Ovary (tissue), 9 donors: ENCODE measurements around the gene PCDHGA5. TPM values are rescaled to one million over a fixed set of nuclear protein-coding genes. Genes with fewer than 3 reads are reported as not detected.
"Not testable (repeated sequence)": the region's sequence is repeated elsewhere in the genome, so short reads cannot be mapped to it uniquely, and the experiment has no call there.

Experiments
- DNase-seq, 5 donors: peaks; one replicate each; pipeline ENCODE4 v3.0.0-alpha.2; 2019 to 2020
- H3K27ac ChIP-seq, 2 donors: fragments of 200-600 bp; one replicate each; pipeline versions ENCODE4 v1.5.1 to v1.8.0; 2019 to 2022
- H3K27me3 ChIP-seq: fragments of 200-600 bp; one replicate; pipeline ENCODE4 v1.8.0; 2022
- H3K36me3 ChIP-seq: fragments of 200-600 bp; sonication (generic); one replicate; pipeline ENCODE4 v1.5.1; 2019
- H3K4me1 ChIP-seq: one replicate; pipeline ENCODE4 v1.8.1; 2013; ENCODE audit warnings: mild to moderate bottlenecking, moderate library complexity; ENCODE audit not compliant: insufficient read depth
- H3K4me3 ChIP-seq: fragments of 200-600 bp; sonication (generic); one replicate; pipeline ENCODE4 v1.5.1; 2017
- H3K9me3 ChIP-seq, 2 donors: fragments of 200-600 bp in 1 of 2; sonication (generic) in 1 of 2; one replicate each; pipeline versions ENCODE4 v1.5.1 to v1.8.1; 2013 to 2019; ENCODE audit warnings: mild to moderate bottlenecking in 1 of 2, moderate library complexity in 1 of 2
- CTCF ChIP-seq, 3 donors: fragments of 450-650 bp in 2 of 3; fragments of 200-600 bp in 1 of 3; IDR thresholded peaks; one replicate each; pipeline versions ENCODE4 v1.5.1 to v1.8.0; 2016 to 2022; ENCODE audit warnings: antibody characterized with exemption in 3 of 3, mild to moderate bottlenecking in 1 of 3
- EP300 ChIP-seq: sonication (generic); formaldehyde crosslinking; IDR thresholded peaks from one replicate; pipeline ENCODE4 v1.6.1; 2017; ENCODE audit warnings: antibody characterized with exemption
- POLR2A ChIP-seq: fragments of 450-650 bp; IDR thresholded peaks from one replicate; pipeline ENCODE4 v1.6.1; 2017; ENCODE audit warnings: antibody characterized with exemption, mild to moderate bottlenecking, moderate library complexity
- WGBS, 3 donors: extraction: QIAGEN DNeasy Blood & Tissue Kit in 1 of 3; methylation state at CpG; one replicate each; pipeline versions ENCODE4 v1.1.5 to v1.1.7; 2013 to 2017; 5-methylcytosine and 5-hydroxymethylcytosine counted together
- intact Hi-C, 4 donors: fragments of 100-400 bp; cut with DNase I; formaldehyde crosslinking; loops; one replicate each; pipeline versions ENCODE4 v1.11.0 to v1.15.1; 2022 to 2023
- polyA plus RNA-seq, 2 donors: library from polyadenylated mRNA; stranded (reverse); fragments of 200-250 nt in 1 of 2; fragments of 350-450 nt in 1 of 2; fragmentation: Illumina TruSeq in 1 of 2; extraction: RNeasy Lipid Tissue Mini Kit (QIAGEN cat#74804) in 1 of 2; gene quantifications; one replicate each; pipeline ENCODE4 v1.2.3, GENCODE V29; 2013 to 2014
- total RNA-seq, 7 donors: library from RNA; depleted of rRNA in 2 of 7; stranded (reverse); fragments of >200 nt in 2 of 7; fragmentation: NEBNext Ultra II Directional in 3 of 7; extraction: Animal tissue kit (Norgen Biotek cat#: 25700) in 3 of 7; gene quantifications; one replicate each; pipeline versions ENCODE4 v1.1.0 to v1.2.4, GENCODE V29; 2016 to 2023
- donor health status: DM: no; HTN: no; CAD: no; lungs with moderate emphysema.
- donor health status: DM: no; HTN: no; CAD: no.
- donor health status: Bipolar disorder and iron deficiency.
- donor health status: DM: yes; HTN: yes; CAD: no.
- donor health status: DM: no; HTN: no; CAD: no.
- donor health status: DM: yes; HTN: yes; CAD: no.

The PCDHGA5 gene
- total and polyA plus RNA-seq, 9 donors: 1.7 to 9.5 (median 4.5) TPM

- peak within 1 kb of the TSS; percentile 12 for H3K4me3 ChIP-seq
- 12 to 16% (median 13%) methylated on average over 27 of the region's 27 CpGs for WGBS, 3 donors
- TF ChIP-seq POLR2A (no peak), CTCF (IDR thresholded peaks at IDR 0.05) (no peak), EP300 (no peak)
Observed at GRCh38 chr5:141402553-141403243, 38.7 kb downstream of the PCDHGA5 start, which contains the start of gene PCDHGA9. TSS of gene PCDHGA9 (plus strand) at chr5:141402778. CDS start at chr5:141402953, 175 bp downstream.

GRCh38 chr5:141403387-141403786 is 39.4 kb downstream of the PCDHGA5 start:
- intact Hi-C loops: loop anchor here in 1 of 4 donors (10.0 kb wide), 1 partner anchor 151 kb away; no protein-coding TSS in a partner anchor
- no peaks in the 10 kb centered on the region for H3K27me3 ChIP-seq
- no peak overlapping the region for H3K4me3 ChIP-seq
- no peaks in the 10 kb centered on the region for H3K4me1 ChIP-seq
- WGBS, 3 donors: 23 to 30% (median 24%) methylated on average over 22 of the region's 22 CpGs
- peaks cover 10 to 44% of the 10 kb centered on the region in 2 donors for H3K9me3 ChIP-seq
- H3K27ac ChIP-seq: no peak overlapping the region
- TF ChIP-seq CTCF (IDR thresholded peaks at IDR 0.05) (no peak), POLR2A (no peak), EP300 (no peak)
- no peaks in the 10 kb centered on the region for H3K36me3 ChIP-seq
- no peak for DNase-seq

More at GRCh38 chr5:141402553-141403243, 38.7 kb downstream of the PCDHGA5 start, which contains the start of gene PCDHGA9:
- DNase-seq: peak in 1 of 5 donors; percentile 28
- Histone ChIP-seq H3K27ac (no peak within 1 kb of the TSS), H3K4me1 (no peaks in the 10 kb centered on the region), H3K9me3 (peaks cover 10 to 44% of the 10 kb centered on the region in 2 donors), H3K36me3 (no peaks in the 10 kb centered on the region), H3K27me3 (no peaks in the 10 kb centered on the region)
- intact Hi-C loops: loop anchor here in 1 of 4 donors (10.0 kb wide), 1 partner anchor 152 kb away; no protein-coding TSS in a partner anchor

- peak; percentile 34 to 62 (median 55) for DNase-seq
Observed at GRCh38 chr5:141407790-141408505, 44.0 kb downstream of the PCDHGA5 start, which contains the start of gene PCDHGB6. TSS of gene PCDHGB6 (plus strand) at chr5:141408021. CDS start at chr5:141408203, 182 bp downstream.

More at GRCh38 chr5:141407790-141408505, 44.0 kb downstream of the PCDHGA5 start, which contains the start of gene PCDHGB6:
- H3K27me3 ChIP-seq, H3K4me1 ChIP-seq, H3K36me3 ChIP-seq: not testable (repeated sequence)
- Histone ChIP-seq H3K9me3 (peaks cover 11 to 56% of the 10 kb centered on the region in 2 donors), H3K27ac (peak within 1 kb of the TSS in 1 of 2 donors; percentile 16), H3K4me3 (peak within 1 kb of the TSS; percentile 29)
- WGBS, 3 donors: 6 to 12% (median 11%) methylated on average over 50 to 51 of the region's 51 CpGs
- TF ChIP-seq CTCF (IDR thresholded peaks at IDR 0.05): peak in 2 of 3 donors; percentile 33 to 47
- intact Hi-C loops: loop anchor here in 1 of 4 donors (10.0 kb wide), 1 partner anchor 147 kb away; no protein-coding TSS in a partner anchor
